RPMI8226 (cell line): ENCODE results near the gene POLQ.
"Not testable (repeated sequence)": the region's sequence is repeated elsewhere in the genome, so short reads cannot be mapped to it uniquely, and the experiment has no call there.

Experiments
- DNase-seq: peaks from one replicate; pipeline ENCODE4 v3.0.0-alpha.2; 2015

The POLQ gene

DNA sequence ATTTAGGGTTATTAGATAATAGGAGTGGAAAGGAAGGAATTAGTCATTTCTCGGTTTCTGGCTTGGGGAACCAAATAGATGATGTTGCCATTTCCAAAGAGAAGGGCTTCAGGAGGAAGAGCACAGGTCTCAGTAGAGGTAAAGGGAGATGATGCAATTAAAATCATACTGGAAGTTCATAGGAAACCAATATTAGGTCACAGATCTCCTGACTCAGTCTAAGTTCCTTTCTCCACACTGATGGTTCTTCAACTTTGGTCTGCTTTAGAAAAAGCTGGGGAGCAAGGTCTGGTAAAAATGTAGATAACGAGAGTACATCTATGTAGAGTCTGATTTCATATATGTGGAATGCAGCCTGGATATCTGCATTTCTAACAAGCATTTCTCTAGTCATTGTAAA, 130.9 kb downstream of the POLQ start:
- no peak for DNase-seq

DNA sequence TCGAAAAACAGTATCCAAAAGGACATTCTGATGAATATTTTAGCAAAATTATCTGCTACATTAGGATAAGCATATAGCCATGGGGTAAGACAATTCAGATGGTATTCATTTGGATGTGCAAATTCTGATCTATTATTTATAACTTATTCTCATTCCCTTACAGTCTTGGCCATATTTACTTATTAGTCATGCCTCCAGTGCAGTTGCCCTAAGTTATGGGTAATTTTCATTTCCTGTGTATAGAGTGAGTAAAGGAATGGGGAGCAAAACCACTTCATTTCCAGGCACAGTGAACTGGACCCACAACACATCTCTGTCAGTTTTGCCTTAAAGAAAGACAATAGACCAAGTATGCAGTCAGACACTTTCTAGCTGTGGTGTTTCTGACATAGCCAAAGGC, 134.3 kb downstream of the POLQ start:
- no peak for DNase-seq

DNA sequence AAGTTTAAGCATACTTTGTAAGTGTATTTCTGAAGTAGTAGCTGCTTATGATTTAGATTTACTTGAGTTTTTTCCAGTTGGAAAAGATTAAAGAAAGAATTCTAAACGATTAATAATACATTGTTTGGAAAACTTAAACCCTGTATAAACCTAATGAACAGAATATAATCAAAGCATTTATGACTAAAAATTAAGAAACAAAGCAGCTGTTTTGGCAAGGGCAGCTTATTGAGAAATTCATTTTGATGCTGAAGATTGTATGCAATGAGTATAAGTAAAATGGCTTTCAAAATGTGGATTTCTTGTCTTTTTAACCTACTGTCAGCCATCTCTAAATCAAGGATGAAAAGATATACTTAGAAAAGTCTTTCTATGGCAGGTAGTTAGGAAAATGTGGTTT, 140.2 kb downstream of the POLQ start:
- DNase-seq, result no peak

DNA sequence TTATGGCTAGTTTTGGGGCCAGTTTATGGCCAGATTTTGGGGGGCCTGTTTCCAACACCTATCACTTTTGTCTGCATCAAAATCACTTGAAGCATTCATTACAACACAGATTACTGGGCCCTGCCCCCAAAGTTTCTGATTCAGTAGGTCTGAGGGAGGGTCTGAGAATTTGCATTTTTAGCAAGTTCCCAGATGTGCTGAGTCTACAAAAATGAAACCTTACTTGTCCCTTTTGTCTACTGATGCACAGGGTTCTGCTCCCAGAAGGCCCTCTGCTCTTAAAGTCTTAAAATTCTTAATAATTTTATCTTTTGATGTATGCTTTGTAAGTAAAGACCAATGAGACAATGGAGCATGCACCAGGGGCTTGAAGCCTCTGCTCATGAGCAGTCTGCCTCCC, 146.0 kb downstream of the POLQ start:
- no peak for DNase-seq

DNA sequence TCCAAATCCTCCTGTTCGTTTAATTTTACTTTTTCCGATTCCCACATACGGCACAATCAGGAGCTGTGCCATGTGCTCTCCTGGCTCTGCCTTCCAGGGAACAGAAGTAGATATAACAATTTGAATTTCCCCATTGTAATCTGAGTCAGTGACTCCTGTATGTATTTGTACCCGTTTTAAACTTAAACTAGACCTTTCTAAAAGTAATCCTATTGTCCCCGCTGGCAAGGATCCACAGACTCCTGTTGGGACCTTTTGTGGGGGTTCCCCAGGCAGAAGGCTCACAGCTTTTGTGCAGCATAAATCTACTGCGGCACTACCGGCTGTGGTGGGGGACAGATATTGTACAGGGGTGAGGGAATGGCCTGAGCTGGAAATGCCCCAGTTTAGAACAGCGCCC, 147.7 kb downstream of the POLQ start:
- DNase-seq, result not testable (repeated sequence)

DNA sequence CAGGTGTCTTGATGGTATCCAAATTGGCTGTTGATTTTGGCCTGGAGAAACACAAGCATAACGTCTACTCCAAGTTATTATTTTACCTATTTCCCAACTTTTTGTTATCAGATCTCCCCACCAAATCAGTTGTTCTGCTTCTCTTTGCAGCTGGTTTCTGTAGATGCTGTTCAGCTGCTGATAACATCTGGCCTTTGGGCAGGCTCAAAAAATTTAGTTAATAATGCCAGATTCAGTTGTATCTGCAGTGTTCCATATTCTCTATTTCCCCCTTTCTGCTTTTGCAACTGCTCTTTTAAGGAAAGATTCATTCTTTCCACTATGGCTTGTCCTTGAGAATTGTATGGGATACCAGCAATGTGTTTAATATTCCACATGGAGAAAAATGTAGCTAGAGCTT, 149.8 kb downstream of the POLQ start:
- DNase-seq, result not testable (repeated sequence)

DNA sequence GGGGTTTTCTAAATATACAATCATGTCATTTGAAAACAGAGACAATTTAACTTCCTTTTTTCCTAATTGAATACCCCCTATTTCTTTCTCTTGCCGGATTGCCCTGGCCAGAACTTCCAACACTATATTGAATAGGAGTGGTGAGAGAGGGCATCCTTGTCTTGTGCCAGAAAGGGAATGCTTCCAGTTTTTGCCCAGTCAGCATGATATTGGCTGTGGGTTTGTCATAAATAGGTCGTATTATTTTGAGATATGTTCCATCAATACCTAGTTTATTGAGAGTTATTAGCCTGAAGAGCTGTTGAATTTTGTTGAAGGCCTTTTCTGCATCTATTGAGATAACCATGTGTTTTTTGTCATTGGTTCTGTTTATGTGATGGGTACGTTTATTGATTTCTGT, 157.5 kb downstream of the POLQ start:
- DNase-seq, result not testable (repeated sequence)
